ENCODE data around the gene PRMT5.
"Not testable (repeated sequence)": the region's sequence is repeated elsewhere in the genome, so short reads cannot be mapped to it uniquely, and the experiment has no call there.

PRMT5 gene

GRCh38 chr14:22929104-22929960 lies at the start of gene PRMT5:
Gene PRMT5 (minus strand): TSS chr14:22929376. CDS start chr14:22929361, 15 bp downstream.
- FAIRE-seq (peak; percentile 96), DNase-seq (ENCODE audit: insufficient read length, low spot score) (peak; percentile 74)
- TF ChIP-seq POLR2A (IDR thresholded peaks at IDR 0.05; ENCODE audit: low read depth, low read length), result peak; percentile 88

DNA sequence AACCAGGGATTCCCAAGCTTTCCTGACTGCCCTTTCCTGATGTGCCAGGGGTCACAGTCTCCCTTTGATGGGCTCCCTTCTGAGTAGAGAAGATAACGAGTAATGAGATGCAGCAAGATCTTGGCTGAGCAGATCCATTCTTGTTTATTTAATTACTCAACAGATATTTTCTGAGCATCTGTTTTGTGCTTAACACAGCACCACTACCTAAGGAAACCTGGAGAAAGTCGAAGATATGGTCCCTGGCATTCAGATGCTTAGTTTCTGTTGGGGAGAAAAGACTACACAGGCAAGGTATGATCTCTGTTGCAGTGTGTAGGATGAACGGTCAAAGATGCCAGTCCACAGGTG lies 49.3 kb upstream of the PRMT5 start:
- no peak for FAIRE-seq
- TF ChIP-seq POLR2A (IDR thresholded peaks at IDR 0.05; ENCODE audit: low read depth, low read length), result no peak

GRCh38 chr14:22977684-22978486 lies 48.7 kb upstream of the PRMT5 start:
- FAIRE-seq, result no peak
- DNase-seq (ENCODE audit: insufficient read length, low spot score), result peak; percentile 83
- no peak for TF ChIP-seq POLR2A (IDR thresholded peaks at IDR 0.05; ENCODE audit: low read depth, low read length)

More for the DNA sequence above, 49.3 kb upstream of the PRMT5 start:
- DNase-seq (ENCODE audit: insufficient read length, low spot score), result no peak

- no peak for DNase-seq (ENCODE audit: insufficient read length, low spot score)
- no peak for FAIRE-seq
- no peak for TF ChIP-seq POLR2A (IDR thresholded peaks at IDR 0.05; ENCODE audit: low read depth, low read length)
Measured at GRCh38 chr14:22977434-22977683, 48.2 kb upstream of the PRMT5 start.

- no peak for DNase-seq (ENCODE audit: insufficient read length, low spot score)
- FAIRE-seq, result no peak
- no peak for TF ChIP-seq POLR2A (IDR thresholded peaks at IDR 0.05; ENCODE audit: low read depth, low read length)
Measured at GRCh38 chr14:22976620-22977433, 47.7 kb upstream of the PRMT5 start.

DNA sequence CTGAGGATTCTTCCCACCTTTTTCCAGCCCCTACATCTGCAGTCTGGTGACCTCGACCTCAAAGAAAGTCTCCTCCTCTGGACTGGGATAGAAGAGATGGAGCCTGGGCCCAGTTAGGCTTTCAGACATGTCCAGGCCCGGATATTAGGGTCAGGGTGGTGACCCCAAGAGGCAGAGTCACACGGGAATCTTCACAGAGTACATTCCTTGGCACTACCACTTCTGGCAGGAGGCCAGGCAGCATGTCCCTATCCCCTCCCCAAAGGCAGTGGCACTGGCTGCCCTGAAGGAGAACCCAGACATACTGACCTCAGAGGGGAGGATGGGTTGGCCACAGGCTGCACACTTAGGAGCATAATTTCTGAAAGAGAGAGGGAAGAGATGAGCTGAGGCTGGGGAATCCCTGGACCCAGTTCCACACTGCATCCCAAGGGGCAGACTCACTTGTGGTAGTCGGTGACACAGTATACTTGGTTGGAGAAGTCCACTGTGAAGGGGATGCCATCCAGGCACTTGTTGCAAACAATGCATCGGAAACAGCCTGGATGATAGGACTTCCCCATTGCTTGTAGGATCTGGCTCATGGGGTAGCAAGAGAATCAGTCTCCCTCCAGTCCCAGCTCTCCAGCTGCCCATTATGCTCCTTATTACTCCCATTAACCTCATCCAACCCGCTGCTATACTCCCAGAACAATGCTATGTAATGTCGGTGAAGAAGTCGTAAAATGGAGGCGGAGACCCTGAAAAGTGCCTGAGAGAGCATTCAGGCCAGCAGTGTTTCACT lies 45.5 kb upstream of the PRMT5 start:
- FAIRE-seq (no peak), DNase-seq (ENCODE audit: insufficient read length, low spot score) (no peak)
- no peak for TF ChIP-seq POLR2A (IDR thresholded peaks at IDR 0.05; ENCODE audit: low read depth, low read length)

DNA sequence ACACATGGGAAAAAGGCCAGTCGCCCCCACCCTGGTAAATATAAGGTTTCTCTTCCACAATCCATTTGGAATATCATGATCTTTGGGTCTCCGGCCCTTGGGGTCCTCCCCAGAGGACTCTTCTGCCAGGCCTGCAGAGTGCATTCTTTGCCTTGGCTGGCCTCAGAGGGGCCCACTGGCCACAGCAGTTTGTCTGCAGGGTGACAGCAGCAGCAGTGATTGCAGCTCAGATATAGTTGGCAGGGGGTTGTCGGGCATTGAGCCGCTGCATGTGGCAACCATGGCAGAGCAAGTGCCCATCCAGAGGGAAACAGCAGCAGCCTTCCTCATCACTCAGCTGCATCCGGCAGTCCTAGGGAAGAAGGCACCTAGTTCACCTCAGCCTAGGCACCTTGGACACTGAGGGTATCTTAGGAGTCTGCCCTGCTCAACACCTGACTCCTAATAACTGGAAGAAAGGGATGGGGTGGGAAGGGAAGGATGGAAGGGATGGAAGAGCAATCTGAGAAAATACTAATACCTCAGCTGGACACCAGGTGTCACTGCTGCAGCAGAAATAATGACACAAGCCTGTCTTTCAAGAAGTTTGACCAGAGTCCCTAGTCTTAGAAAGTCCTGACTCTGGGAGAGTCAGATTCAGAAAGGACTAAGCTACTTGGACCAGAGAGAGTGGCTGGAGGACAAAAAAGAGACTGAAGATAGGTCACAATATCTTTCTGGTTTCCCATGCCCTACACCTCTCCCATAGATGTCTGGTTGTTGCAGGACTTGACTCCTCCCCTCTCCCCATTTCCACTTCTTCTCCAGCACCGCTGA lies 44.2 kb upstream of the PRMT5 start:
- no peak for TF ChIP-seq POLR2A (IDR thresholded peaks at IDR 0.05; ENCODE audit: low read depth, low read length)
- no peak for DNase-seq (ENCODE audit: insufficient read length, low spot score)
- FAIRE-seq, result no peak

- DNase-seq (ENCODE audit: insufficient read length, low spot score) (no peak), FAIRE-seq (no peak)
- TF ChIP-seq POLR2A (IDR thresholded peaks at IDR 0.05; ENCODE audit: low read depth, low read length), result no peak
Measured at GRCh38 chr14:22972313-22972930, 43.2 kb upstream of the PRMT5 start.

- TF ChIP-seq POLR2A (IDR thresholded peaks at IDR 0.05; ENCODE audit: low read depth, low read length), result no peak
- no peak for FAIRE-seq
Measured at GRCh38 chr14:22971152-22971551, 42.0 kb upstream of the PRMT5 start.

DNA sequence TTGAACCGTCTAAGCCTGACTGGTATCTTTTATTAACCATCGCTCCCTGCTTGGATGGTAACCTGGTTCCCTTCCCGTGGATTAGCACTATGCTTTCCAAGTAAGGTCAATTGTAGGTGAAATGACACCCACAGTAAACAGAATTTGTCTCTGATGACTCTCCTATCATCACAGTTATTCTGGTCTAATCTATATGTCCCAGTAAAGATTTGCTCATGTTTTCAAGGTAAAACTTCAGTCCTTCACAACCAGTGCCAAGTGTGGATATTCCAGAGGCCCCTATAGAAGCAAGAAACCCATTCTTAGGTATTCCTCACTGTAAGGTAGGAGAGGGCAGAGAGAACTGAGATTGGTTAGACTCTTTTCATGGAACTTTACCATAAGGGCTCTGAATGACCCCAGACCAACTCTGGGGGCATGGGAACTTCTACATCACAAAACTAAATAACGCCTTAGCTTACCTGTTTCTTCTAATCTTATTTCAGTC lies 37.6 kb upstream of the PRMT5 start:
- no peak for TF ChIP-seq POLR2A (IDR thresholded peaks at IDR 0.05; ENCODE audit: low read depth, low read length)
- no peak for FAIRE-seq
- DNase-seq (ENCODE audit: insufficient read length, low spot score), result no peak

More at GRCh38 chr14:22971152-22971551, 42.0 kb upstream of the PRMT5 start:
- DNase-seq (ENCODE audit: insufficient read length, low spot score), result no peak

GRCh38 chr14:22965916-22966782 lies 37.0 kb upstream of the PRMT5 start:
- not testable (repeated sequence) for DNase-seq (ENCODE audit: insufficient read length, low spot score); FAIRE-seq

All from H54 (cell line).